Transverse colon (tissue), 3 donors: ENCODE results near the gene MAN1A2.

ENCODE experiments used
- POLR2A ChIP-seq: fragments of 450-650 bp; IDR thresholded peaks from one replicate; pipeline ENCODE4 v1.6.1; 2016; ENCODE audit warnings: antibody characterized with exemption, mild to moderate bottlenecking, moderate library complexity
- TF ChIP-seq, protein P1 (sequence below), 5 experiments: fragments of 200-600 bp in 3 of 5; fragments of 450-650 bp in 2 of 5; sonication (generic) in 3 of 5; IDR thresholded peaks; 1 replicate in 2 of 5; 2 replicates in 3 of 5; pipeline ENCODE4 v1.5.1; 2016 to 2017; ENCODE audit warnings: antibody characterized with exemption in 5 of 5, inconsistent platforms in 3 of 5, mild to moderate bottlenecking in 2 of 5, moderate library complexity in 1 of 5

DNA sequence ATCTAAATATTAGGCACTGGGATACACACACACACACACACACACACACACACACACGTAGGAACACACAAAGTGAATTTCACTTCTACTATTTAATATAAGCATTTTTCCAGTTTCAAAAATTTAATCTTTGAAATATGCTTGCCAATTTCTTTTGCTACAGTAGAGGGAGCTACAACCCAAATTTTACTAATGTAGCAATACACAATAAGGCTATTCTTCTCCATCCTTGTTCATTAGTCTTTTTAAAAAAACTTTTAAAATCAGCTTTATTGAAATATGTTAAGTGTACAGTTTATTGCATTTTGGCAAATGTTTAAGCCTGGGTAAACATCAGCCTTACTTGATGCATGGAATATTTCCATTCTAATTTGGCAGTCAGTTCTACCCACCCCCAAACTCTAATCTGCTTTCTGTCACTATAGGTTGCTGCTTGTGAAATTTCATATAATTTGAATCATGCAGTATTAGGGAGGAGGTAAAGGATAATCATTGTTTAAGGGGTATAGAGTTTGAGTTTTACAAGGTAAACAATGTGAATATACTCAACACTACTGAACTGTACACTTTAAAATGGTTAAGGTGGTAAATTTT lies 145.6 kb downstream of the MAN1A2 start:
- TF ChIP-seq, protein P1, sequence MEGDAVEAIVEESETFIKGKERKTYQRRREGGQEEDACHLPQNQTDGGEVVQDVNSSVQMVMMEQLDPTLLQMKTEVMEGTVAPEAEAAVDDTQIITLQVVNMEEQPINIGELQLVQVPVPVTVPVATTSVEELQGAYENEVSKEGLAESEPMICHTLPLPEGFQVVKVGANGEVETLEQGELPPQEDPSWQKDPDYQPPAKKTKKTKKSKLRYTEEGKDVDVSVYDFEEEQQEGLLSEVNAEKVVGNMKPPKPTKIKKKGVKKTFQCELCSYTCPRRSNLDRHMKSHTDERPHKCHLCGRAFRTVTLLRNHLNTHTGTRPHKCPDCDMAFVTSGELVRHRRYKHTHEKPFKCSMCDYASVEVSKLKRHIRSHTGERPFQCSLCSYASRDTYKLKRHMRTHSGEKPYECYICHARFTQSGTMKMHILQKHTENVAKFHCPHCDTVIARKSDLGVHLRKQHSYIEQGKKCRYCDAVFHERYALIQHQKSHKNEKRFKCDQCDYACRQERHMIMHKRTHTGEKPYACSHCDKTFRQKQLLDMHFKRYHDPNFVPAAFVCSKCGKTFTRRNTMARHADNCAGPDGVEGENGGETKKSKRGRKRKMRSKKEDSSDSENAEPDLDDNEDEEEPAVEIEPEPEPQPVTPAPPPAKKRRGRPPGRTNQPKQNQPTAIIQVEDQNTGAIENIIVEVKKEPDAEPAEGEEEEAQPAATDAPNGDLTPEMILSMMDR (IDR thresholded peaks at IDR 0.05), result peak; percentile 48 to 67 (median 59)
- TF ChIP-seq POLR2A, result no peak
